Islet of Langerhans (tissue), 1 donor: ENCODE measurements around the gene EXOC1.

Experiments
- FAIRE-seq: peaks from one replicate; lab custom pipeline; 2011; peaks lifted over from hg19 to GRCh38; lab: Jason Lieb, UNC

Gene EXOC1

DNA sequence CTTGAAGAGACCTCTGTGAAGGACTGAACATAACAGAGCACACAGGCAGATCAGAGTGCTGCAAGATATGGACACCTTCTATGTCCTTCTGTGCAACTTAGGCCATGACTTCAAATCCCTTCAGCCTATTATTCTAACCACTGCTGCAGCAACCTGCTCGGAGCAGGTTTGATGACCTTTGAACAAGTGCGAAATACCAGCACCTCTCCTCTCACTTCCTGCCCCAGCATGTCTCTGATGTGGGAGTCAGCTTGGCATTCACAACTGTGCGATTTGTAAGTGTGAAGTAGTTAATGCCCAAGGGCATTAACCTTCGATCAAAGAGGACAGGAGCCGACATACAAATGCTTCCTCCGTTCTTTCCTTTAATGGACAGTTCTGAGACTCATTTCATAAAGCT lies 1.6 kb upstream of the EXOC1 start:
- no peak for FAIRE-seq

DNA sequence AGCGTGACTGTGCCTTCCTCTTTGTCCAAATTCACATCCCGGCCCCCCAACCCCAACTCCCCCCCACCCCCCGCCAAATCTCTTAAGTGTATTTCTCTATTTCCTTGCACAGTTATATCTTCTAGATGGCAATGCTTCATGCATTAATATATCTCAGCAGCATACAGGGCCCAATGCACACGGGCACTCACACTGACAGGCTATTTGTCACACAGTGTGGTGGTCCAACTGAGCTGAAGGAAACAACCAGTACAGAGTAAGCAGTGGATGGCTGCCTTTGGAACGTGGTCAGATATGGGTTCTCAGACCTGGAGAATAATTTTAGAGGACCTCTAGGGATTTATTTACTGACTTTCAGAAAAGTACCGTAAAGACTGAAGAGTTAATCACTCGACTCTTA lies 681 bp downstream of the EXOC1 start:
- no peak for FAIRE-seq

DNA sequence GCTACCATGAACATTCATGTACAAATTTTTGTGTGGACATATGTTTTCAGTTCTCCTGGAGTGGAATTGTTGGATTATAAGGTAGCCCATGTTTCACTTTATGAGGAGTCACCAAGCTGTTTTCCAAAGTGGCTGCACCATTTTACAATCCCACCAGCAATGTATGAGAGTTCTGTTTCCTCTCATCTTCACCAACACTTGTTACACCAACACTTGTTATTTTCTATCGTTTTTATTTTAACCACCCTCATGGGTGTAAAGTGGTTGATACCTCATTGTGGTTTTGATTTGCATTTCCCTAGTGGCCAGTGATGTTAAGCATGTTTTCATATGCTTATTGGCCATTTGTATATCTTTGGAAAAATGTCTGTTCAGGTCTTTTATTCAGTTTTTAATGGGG lies 4.1 kb downstream of the EXOC1 start:
- FAIRE-seq: no peak

DNA sequence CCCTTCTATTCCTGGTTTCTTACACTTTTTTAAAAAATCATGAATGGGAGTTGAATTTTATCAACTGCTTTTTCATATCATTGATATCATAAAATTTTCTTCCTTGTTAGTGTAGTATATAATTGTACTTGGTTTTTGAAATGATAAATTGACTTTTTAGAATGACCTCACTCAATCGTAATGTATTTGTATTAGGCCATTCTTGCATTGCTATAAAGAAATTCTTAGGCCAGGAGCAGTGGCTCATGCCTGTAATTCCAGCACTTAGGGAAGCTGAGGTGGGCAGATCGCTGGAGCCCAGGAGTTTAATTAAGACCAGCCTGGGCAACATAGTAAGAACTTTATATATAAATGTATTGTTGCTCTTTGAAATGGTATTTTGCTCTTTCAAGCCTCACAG lies 6.3 kb downstream of the EXOC1 start:
- FAIRE-seq: peak; percentile 64

DNA sequence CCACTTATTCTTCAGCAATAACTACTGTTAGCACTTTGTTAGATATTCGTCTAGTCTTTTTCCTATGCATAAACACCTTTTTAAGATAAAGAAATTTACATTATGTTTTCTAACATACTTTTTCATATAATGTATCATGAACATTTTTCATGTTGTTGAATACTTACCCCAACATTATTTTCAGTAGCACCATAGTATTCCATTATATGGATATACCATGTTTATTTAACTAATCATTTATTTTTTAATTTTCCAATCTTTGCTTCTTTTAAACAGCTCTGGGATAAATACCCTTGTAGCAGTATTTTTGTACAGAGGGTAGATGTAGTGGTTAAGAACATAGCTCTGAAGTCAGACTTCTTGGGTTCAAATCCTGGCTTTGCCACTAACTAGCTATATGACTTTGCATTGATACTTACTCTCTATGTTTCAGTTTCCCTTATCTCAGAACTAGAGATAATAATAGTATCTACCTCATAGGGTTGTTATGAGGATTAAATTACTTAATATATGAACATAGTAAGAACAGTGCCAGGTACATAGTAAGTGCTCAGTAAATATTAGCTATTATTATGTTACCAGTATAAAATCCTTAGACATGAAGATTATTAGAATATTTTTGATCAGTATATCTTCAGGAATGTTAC lies 11.3 kb downstream of the EXOC1 start:
- FAIRE-seq: no peak

DNA sequence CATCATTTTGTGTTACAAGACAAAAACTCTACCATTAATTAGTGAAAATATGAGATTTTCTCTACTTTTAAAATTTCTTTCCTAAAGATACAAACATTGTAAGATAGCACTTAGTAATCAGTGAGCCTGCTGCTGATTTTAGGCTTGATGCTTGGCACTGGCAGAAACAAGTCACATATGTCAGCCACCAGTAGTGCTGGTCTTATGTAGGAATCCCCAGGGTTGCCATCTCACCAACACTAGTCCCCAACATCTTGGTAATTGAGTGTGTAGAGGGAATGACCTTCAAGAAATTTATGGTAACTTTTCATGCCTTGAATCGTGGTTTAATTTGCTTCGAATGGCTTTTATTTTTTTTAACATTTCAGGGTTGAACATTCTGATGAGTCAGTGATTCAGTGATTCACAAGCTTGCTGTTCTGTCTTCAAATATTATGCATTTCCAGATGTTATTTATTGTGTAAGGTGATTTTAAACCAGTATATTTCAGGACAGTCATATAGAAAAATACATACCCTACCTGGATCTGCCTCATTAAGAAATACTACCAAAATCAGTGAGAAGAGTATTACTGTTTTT lies 11.9 kb downstream of the EXOC1 start:
- FAIRE-seq: no peak

DNA sequence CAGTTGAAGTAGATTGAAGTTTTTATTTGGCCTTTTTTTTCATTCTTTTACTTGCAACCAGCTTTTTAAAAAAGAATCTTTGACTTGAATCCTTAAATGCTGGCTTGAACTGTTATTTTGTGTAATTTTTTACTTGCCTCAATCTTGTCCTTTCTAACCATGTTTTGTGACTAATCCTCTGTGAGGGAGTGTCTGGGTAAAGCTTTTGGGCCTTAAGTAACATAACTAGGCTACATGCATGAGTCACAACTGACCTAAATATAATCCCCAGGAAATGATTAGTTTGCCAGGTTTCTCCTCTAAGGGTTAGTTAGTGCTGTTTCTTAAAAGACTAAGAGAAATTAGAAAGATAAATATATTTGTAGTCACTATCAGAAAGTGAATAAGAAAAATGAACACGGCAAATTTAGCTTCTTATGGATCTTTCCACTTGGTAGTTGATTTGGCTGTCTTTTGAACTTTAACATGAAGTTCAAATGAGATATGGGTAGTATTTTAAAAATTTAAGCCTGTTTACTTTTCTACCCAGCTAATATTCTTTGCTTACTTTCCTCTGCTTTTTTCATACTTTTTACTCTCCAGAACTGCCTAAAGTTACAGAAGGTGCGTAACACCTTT lies 13.0 kb downstream of the EXOC1 start:
- peak; percentile 82 for FAIRE-seq

DNA sequence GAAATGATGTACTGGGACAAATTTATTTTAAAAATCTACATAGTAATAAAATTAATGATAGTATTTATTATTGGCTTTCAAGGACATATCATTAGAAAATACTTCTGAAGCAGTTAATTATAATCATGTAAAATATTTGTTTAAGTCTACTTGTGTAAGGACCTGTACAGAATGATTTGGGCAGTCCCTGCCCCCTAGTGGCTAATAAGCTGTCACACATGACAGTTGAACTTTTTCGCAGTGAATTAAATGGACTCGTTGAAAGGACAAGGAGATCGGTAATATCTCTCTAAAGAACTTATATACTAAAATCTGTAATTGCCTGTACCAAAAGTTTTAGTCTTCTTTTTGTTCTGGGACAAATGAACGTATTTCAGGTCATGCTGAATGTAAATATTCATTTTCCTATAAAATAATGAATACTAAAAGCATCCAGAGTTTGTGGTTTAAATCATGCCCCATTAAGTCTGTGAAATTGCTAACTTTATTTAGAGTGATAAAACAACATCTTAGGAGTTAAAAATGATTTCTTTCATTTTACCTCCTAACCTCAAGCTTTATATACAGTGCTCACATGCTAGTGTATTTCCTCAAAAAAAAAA lies 13.6 kb downstream of the EXOC1 start:
- FAIRE-seq: peak; percentile 78

DNA sequence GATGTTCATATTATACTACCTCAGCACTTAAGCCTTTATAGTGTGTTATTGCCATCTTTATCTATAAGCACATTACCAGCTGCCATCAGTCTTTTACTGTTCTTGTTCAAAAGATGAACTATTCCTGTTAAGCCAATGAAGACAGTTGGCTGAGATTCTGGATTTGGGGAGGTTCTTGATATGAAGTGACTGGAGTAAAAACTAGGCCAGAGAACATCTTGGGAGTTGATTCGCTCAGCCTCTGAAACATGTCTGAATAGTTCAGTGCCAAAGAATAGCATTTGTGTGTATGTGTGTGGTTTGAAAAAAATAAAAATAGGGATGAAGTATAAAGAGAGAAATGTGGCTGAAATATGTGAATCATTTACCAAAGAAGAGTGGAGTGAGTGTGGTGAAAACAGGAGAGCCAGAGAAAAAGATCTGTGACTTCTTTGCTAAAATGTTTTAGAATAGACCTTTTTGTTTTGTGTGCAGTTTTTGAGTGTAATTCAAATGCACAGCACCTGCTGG lies 15.2 kb downstream of the EXOC1 start:
- no peak for FAIRE-seq

DNA sequence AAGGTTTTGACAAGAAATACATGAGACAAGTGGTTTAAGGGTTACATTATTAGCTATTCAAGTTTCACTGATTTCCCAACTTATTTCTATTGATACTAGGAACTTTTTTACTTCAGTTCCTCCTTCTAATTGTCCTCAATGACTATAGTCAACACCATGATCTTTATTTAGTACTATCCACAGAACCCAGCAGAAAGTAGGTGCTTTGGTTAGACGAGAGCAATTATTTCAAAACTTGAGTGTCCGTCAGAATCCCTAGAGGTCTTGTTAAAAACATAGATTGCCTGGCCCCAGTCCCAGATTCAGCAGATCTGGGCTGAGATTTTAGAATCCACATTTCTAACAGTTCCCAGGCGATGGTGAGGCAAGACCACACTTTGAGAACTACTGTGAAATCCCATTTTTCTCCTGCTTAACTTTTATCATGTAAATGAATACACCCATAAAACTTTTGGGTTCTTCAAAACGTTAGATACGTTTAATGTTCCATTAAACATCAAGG lies 17.9 kb downstream of the EXOC1 start:
- FAIRE-seq: no peak

DNA sequence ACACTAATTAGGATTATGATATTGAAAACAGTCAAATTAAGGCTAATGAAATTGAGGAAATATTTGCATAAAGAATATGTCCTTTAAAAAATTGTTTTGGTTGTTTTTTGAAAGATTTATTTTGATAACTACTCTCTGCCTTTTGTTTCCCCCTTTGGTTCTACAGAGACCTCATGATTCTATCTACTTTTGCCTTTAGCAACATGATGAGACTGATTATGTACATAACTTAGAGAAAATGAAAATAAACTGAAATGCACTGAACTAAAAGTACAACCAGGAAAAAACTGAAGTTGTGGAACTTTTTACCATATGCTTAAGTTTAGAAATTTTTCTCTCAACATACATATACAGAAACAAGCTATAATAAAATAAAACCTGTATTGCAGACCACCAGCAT lies 21.4 kb downstream of the EXOC1 start:
- peak; percentile 76 for FAIRE-seq

DNA sequence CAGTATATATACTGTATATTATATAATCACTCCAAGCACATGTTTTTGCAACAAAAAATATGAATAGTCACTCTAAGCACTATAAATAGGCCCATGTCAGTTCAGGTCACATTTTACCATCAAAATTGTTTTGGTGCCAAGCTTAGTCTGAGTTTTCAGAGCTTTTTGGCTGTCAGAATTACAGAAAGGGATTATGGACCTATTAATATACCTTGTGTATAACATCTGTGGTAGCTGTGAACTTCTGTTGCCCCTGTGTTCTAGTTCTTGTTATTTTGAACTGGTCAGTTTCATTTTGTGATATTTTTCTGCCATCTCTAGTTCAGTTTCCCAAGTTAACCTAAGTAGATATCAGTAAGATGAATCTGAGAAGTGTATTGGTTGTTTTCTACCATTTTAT lies 22.9 kb downstream of the EXOC1 start:
- FAIRE-seq: no peak

DNA sequence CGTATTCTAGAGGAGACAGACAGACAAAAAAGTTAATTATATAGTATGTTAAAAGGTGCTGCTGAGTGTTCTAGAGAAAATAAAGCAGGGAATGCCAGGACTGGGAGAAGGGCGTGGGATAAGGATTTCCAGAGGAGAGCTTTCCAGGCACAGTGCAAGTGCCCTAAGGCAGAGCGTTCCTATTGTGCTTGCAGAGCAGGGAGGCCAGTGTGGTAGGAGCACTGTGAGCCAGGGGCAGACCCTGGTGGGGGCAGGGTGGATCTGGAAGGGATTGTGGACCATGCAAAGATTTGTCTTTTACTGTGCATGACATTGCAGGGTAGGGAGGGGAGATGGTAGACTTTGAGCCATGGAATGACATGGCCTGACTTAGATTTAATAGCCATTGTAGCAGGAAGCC lies 25.8 kb downstream of the EXOC1 start:
- FAIRE-seq: no peak

DNA sequence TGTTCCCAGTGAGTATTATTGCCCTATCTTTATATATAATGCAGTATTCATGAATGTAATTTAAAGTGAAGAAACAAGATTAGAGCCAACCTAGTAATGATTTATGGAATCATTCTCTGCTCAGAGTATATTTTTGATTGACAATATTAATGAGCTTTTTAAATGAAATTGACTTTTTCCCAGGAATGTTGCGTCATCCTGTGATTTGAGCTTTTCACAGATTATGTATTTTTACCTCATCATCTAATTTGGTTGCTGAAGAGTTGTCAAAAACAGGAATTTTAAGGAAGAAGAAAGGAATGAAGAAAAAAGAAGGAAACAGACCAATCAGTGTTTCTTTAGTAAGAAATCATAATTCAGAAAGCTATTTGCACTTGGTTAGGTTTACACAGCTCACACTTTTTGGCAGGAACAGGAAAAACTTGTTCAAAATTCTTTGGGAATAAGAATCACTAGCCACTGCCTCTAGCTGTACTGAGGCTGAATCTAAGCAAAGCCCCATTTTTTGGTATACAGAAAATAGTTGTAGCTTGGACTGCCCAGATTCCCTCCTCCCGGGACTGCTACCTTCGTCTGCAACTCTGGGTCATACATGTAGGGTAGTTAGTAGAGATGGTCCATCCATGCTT lies 27.3 kb downstream of the EXOC1 start:
- no peak for FAIRE-seq

DNA sequence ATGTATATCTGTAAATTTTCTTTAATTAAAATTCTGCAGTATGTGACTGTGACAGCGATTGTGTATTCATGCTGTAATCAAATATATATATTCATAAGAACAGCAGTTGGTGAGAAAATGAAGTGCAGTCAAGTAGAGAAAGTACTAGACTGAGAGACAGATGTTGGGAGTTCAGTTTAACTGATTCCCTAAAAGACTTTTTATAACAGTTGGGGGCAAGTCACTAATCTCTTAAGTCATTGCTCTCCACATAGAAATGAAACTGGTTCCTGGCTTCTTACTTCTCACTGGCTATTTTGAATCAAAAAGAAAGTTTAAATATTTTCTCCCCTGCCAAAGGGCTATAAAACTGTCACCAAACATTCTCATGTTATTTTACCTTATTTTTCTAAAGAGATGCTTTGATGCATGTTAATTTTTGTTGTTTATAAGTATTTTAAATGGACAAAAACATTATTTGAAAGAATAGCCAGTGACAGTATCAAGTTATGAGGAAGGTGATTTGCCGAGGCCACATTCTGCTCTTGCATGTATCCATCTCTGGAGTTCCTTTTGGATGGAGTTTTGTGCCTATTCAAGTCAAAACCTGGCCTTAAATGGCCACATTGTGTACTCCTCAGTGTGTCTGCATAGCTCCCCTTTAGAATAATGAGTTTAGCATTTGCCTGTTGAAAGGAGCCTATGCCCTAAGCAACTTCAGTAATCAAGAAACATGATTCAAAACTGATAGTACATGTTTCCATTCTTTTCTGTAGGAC lies 30.8 kb downstream of the EXOC1 start:
- FAIRE-seq: no peak

DNA sequence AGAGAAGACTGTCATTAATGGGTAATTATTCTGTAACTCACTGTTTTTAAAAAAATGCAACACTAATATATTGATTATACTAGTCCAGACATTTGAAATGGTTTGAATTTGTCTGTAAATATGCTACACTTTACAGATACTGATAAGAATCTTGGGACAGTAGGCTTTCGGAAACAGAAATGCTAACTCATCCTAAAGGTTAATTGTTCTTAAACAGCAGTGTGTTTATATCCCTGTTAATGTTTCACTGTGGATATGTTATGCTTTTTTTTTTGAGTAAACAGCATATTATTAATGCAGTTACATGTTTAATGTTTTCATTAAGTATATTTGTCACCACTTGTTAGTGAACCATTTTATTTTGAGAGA lies 31.4 kb downstream of the EXOC1 start:
- no peak for FAIRE-seq

DNA sequence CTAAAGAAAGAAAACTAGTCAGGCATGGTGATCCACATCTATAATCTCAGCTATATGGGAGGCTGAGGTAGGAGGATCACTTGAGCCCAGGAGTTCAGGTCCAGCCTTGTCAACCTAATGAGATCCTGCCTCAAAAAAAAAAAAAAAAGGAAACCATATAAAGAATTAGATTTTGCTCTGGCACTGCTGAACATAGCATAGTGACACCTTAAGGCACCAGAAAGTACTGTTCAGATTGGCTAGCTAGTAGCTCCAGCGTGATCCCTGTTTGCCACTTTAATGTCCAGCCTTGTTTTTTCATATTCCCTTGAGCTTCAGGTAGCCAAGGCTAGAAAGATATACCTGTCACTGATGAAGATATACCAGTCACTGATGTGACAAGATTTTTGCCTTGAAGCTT lies 34.1 kb downstream of the EXOC1 start:
- FAIRE-seq: no peak

DNA sequence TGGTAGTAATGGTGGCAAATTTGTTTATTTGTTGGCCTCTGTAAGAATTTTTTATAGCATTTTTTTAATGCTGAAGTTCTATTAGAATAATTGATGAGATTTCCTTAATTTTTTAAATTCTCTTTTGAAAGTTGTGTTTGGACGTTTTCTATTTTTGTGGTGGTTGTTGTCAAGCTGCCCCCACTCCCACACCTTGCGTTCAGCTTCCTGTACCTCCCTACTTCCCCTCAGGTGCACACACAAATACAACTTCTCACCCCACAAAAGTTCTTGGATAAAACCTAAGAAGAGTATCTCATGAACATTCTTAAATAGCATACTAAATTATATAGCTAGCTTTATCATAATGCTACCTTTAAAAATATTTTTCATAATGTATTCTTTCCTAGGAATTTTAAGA lies 38.7 kb downstream of the EXOC1 start:
- no peak for FAIRE-seq

DNA sequence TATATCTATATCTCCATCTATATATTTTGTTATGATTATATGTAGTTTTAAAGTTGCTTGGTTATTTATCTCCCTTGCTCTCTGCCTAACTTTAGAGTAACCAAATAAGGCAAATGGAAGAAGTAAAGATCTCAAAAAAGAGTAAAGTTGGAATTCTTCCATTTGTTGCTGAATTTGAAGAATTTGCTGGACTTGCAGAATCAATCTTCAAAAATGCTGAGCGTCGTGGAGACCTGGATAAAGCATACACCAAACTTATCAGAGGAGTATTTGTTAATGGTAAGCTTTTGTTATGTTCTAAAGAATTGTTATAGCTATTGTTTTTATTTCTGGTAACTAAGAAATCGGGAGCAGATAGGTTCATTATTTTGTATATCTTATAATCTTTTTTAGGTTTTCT lies 43.2 kb downstream of the EXOC1 start:
- FAIRE-seq: no peak

DNA sequence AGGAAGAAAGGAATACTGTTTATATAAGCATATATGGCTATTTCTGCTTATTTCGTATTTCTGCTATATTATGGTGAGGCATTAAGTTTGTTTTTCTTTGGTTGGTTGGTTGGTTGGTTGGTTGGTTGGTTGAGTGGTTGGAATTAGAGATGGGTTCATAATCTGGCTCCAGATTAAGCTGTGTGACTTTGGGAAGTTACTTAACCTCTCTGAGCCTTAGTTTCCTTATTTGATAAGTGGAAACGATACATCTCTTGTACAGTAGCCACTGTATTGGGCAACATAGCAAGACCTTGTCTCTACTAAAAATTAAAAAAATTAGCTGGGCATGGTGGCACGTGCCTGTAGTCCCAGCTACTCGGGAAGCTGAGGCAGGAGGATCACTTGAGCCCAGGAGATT lies 49.2 kb downstream of the EXOC1 start:
- FAIRE-seq: no peak

DNA sequence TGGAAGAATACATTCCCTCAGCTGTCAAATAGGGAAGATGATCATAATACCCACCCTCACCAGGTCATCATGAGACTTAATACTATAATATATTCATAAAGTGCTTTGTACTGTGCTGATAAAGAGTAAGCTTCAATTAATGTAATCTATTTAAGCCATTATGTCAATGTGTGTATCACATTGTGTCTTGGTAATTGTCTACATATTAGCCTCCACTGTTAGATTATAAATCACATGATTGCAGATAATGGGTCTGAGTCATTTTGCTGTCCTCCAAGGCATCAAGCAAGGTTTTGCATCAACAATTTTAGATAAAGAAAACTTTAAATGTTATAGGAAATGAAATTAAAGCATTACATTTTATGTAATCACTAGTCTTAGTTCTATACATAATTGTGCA lies 50.1 kb downstream of the EXOC1 start:
- FAIRE-seq: no peak

DNA sequence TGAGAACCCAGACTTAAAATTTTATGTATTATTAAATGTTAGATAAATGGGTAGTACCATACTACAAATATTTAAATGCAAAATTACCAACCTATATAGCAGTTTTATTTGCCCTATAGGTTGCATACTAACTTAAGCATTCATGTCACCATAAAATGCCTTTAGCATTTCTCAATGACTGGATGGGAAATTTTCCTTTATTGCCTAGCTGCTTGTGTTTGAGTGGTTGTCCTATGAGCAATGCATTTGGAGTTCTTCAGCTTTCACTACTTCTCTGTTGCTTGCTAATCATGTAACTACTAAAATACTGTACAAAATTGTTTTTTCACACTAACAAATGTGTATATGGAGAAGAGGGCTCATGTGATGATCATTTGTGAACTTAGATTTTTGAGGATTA lies 51.1 kb downstream of the EXOC1 start:
- FAIRE-seq: no peak
